Activated naive CD8-positive, alpha-beta T cell treated with anti-CD3 and anti-CD28 coated beads for 36 hours (primary cell): ENCODE results near the gene SLC16A2. TPM values are rescaled to one million over a fixed set of nuclear protein-coding genes. Genes with fewer than 3 reads are reported as not detected.

Experiments
- DNase-seq: peaks from one replicate; pipeline ENCODE4 v3.0.0; 2021
- H3K27ac Mint-ChIP-seq: one replicate; pipeline ENCODE4 v1.8.0; 2022; ENCODE audit warnings: mild to moderate bottlenecking, moderate library complexity, mixed read lengths
- H3K27me3 Mint-ChIP-seq: one replicate; pipeline ENCODE4 v1.8.0; 2022; ENCODE audit warnings: mild to moderate bottlenecking, mixed read lengths
- H3K36me3 Mint-ChIP-seq: one replicate; pipeline ENCODE4 v1.8.0; 2021; ENCODE audit warnings: mild to moderate bottlenecking, mixed read lengths
- H3K4me1 Mint-ChIP-seq: one replicate; pipeline ENCODE4 v1.8.0; 2021; ENCODE audit warnings: mixed read lengths
- H3K4me3 Mint-ChIP-seq: one replicate; pipeline ENCODE4 v1.8.0; 2022; ENCODE audit warnings: mild to moderate bottlenecking, moderate library complexity, mixed read lengths
- H3K9me3 Mint-ChIP-seq: one replicate; pipeline ENCODE4 v1.8.0; 2022; ENCODE audit warnings: mixed read lengths
- total RNA-seq, 2 experiments: library from RNA; stranded (reverse); gene quantifications; one replicate each; pipeline ENCODE4 v1.2.3, GENCODE V29; 2021

Gene SLC16A2
- total RNA-seq, result under 1 TPM; 0.60 to 0.68 TPM

GRCh38 chrX:74421036-74421739 lies at the start of gene SLC16A2:
Gene SLC16A2 (plus strand): TSS chrX:74421493. CDS start chrX:74421638, 145 bp downstream.
- peak; percentile 36 for DNase-seq
- no peak within 1 kb of the TSS for H3K27ac Mint-ChIP-seq
- H3K27me3 Mint-ChIP-seq, result peaks cover 9% of the 10 kb centered on the region
- H3K36me3 Mint-ChIP-seq, result no peaks in the 10 kb centered on the region
- peaks cover 15% of the 10 kb centered on the region for H3K4me1 Mint-ChIP-seq
- no peaks in the 10 kb centered on the region for H3K9me3 Mint-ChIP-seq
- peak within 1 kb of the TSS; percentile 78 for H3K4me3 Mint-ChIP-seq

- no peak for DNase-seq
- H3K27me3 Mint-ChIP-seq, result no peaks in the 10 kb centered on the region
- H3K27ac Mint-ChIP-seq, result no peak overlapping the region
- H3K9me3 Mint-ChIP-seq, result no peaks in the 10 kb centered on the region
- H3K4me1 Mint-ChIP-seq, result no peaks in the 10 kb centered on the region
- no peak overlapping the region for H3K4me3 Mint-ChIP-seq
- no peaks in the 10 kb centered on the region for H3K36me3 Mint-ChIP-seq
Measured at GRCh38 chrX:74372272-74372671, 49.0 kb upstream of the SLC16A2 start.

- no peaks in the 10 kb centered on the region for H3K4me1 Mint-ChIP-seq
Measured at GRCh38 chrX:74377282-74377681, 44.0 kb upstream of the SLC16A2 start.

GRCh38 chrX:74382613-74383012 lies 38.7 kb upstream of the SLC16A2 start:
- H3K4me3 Mint-ChIP-seq, result no peak overlapping the region
- H3K9me3 Mint-ChIP-seq, result peaks cover 1% of the 10 kb centered on the region
- no peaks in the 10 kb centered on the region for H3K36me3 Mint-ChIP-seq

More at GRCh38 chrX:74377282-74377681, 44.0 kb upstream of the SLC16A2 start:
- no peak for DNase-seq
- Mint-ChIP-seq H3K36me3 (no peaks in the 10 kb centered on the region), H3K9me3 (no peaks in the 10 kb centered on the region), H3K27ac (no peak overlapping the region), H3K27me3 (no peaks in the 10 kb centered on the region), H3K4me3 (no peak overlapping the region)

GRCh38 chrX:74383611-74384010 lies 37.7 kb upstream of the SLC16A2 start:
- Mint-ChIP-seq H3K36me3 (no peaks in the 10 kb centered on the region), H3K4me3 (no peak overlapping the region), H3K27ac (no peak overlapping the region), H3K4me1 (no peaks in the 10 kb centered on the region), H3K27me3 (peaks cover 7% of the 10 kb centered on the region), H3K9me3 (peaks cover 1% of the 10 kb centered on the region)
- DNase-seq, result peak; percentile 4

More at GRCh38 chrX:74382613-74383012, 38.7 kb upstream of the SLC16A2 start:
- peak; percentile 30 for DNase-seq
- H3K27ac Mint-ChIP-seq, result no peak overlapping the region
- no peaks in the 10 kb centered on the region for H3K4me1 Mint-ChIP-seq
- H3K27me3 Mint-ChIP-seq, result peaks cover 7% of the 10 kb centered on the region

GRCh38 chrX:74389016-74389722 lies 32.1 kb upstream of the SLC16A2 start:
- Mint-ChIP-seq H3K27ac (no peak overlapping the region), H3K27me3 (peaks cover 16% of the 10 kb centered on the region), H3K36me3 (no peaks in the 10 kb centered on the region), H3K4me1 (no peaks in the 10 kb centered on the region), H3K4me3 (no peak overlapping the region), H3K9me3 (peaks cover 1% of the 10 kb centered on the region)
- no peak for DNase-seq

- Mint-ChIP-seq H3K9me3 (no peaks in the 10 kb centered on the region), H3K4me1 (no peaks in the 10 kb centered on the region), H3K4me3 (no peak overlapping the region), H3K27me3 (peaks cover 16% of the 10 kb centered on the region), H3K36me3 (no peaks in the 10 kb centered on the region), H3K27ac (no peak overlapping the region)
- no peak for DNase-seq
Measured at GRCh38 chrX:74395556-74395955, 25.7 kb upstream of the SLC16A2 start.

- Mint-ChIP-seq H3K4me1 (no peaks in the 10 kb centered on the region), H3K27ac (no peak overlapping the region), H3K36me3 (no peaks in the 10 kb centered on the region), H3K27me3 (peaks cover 3% of the 10 kb centered on the region), H3K9me3 (no peaks in the 10 kb centered on the region), H3K4me3 (no peak overlapping the region)
- DNase-seq, result no peak
Measured at GRCh38 chrX:74405973-74406489, 15.3 kb upstream of the SLC16A2 start.

GRCh38 chrX:74408304-74408703 lies 13.0 kb upstream of the SLC16A2 start:
- H3K36me3 Mint-ChIP-seq, result no peaks in the 10 kb centered on the region
- no peaks in the 10 kb centered on the region for H3K9me3 Mint-ChIP-seq
- H3K27ac Mint-ChIP-seq, result no peak overlapping the region
- no peak overlapping the region for H3K4me3 Mint-ChIP-seq
- no peaks in the 10 kb centered on the region for H3K27me3 Mint-ChIP-seq
- no peak for DNase-seq
- no peaks in the 10 kb centered on the region for H3K4me1 Mint-ChIP-seq

GRCh38 chrX:74419864-74420195 lies 1.5 kb upstream of the SLC16A2 start:
- DNase-seq, result no peak
- Mint-ChIP-seq H3K4me1 (peaks cover 15% of the 10 kb centered on the region), H3K36me3 (no peaks in the 10 kb centered on the region), H3K9me3 (no peaks in the 10 kb centered on the region), H3K27me3 (peaks cover 9% of the 10 kb centered on the region), H3K4me3 (peak overlapping the region; percentile 71), H3K27ac (no peak overlapping the region)

- H3K27me3 Mint-ChIP-seq, result peaks cover 9% of the 10 kb centered on the region
- peaks cover 15% of the 10 kb centered on the region for H3K4me1 Mint-ChIP-seq
- H3K9me3 Mint-ChIP-seq, result no peaks in the 10 kb centered on the region
- H3K27ac Mint-ChIP-seq, result no peak overlapping the region
- peak overlapping the region; percentile 78 for H3K4me3 Mint-ChIP-seq
- DNase-seq, result peak; percentile 20
- no peaks in the 10 kb centered on the region for H3K36me3 Mint-ChIP-seq
Measured at GRCh38 chrX:74420196-74421035, 877 bp upstream of the SLC16A2 start.

- peaks cover 15% of the 10 kb centered on the region for H3K4me1 Mint-ChIP-seq
- no peak overlapping the region for H3K27ac Mint-ChIP-seq
- DNase-seq, result no peak
- H3K9me3 Mint-ChIP-seq, result no peaks in the 10 kb centered on the region
- peaks cover 9% of the 10 kb centered on the region for H3K27me3 Mint-ChIP-seq
- peak overlapping the region; percentile 59 for H3K4me3 Mint-ChIP-seq
- no peaks in the 10 kb centered on the region for H3K36me3 Mint-ChIP-seq
Measured at GRCh38 chrX:74421740-74422352, 553 bp downstream of the SLC16A2 start.

- Mint-ChIP-seq H3K27ac (no peak overlapping the region), H3K9me3 (no peaks in the 10 kb centered on the region), H3K36me3 (no peaks in the 10 kb centered on the region), H3K27me3 (peaks cover 9% of the 10 kb centered on the region), H3K4me1 (peaks cover 15% of the 10 kb centered on the region), H3K4me3 (peak overlapping the region; percentile 59)
- DNase-seq, result no peak
Measured at GRCh38 chrX:74422576-74423288, 1.4 kb downstream of the SLC16A2 start.

- no peak overlapping the region for H3K4me3 Mint-ChIP-seq
- peaks cover 15% of the 10 kb centered on the region for H3K4me1 Mint-ChIP-seq
- no peak overlapping the region for H3K27ac Mint-ChIP-seq
- no peak for DNase-seq
- peaks cover 9% of the 10 kb centered on the region for H3K27me3 Mint-ChIP-seq
- H3K9me3 Mint-ChIP-seq, result no peaks in the 10 kb centered on the region
- H3K36me3 Mint-ChIP-seq, result no peaks in the 10 kb centered on the region
Measured at GRCh38 chrX:74423289-74423998, 2.2 kb downstream of the SLC16A2 start.
